K562 (cell line): ENCODE results near the gene PIK3C2A.

Experiments
- ZNF766 ChIP-seq: fragments of 200-800 bp; sonication (Bioruptor generic); conservative IDR thresholded peaks from 2 replicates; pipeline ENCODE4 v1.6.1; 2016; ENCODE audit warnings: missing genetic modification characterization, missing compliant biosample characterization
- TF ChIP-seq, protein P1 (sequence below): sonication (generic); formaldehyde crosslinking; IDR thresholded peaks from 2 replicates; pipeline ENCODE4 v1.8.1; 2023; ENCODE audit warnings: mild to moderate bottlenecking, missing genetic modification reagents

DNA sequence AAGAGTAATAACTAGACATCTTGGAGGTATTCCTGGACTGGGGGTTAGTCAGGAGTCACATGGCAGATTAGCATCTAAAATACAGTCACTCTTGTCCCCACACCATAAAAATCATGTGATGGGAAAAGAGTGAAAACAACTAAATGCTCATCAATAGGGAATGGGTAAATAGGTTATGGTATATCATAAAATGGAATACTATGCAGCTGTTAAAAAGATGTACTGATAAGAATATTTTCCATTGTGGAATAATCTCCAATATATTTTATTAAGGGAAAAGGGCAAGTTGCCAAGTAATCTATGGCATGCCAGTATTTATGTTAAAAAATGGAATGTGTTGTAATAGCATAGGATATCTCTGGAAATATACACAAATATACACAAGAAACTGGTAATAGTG is 6.6 kb upstream of the PIK3C2A start:
- TF ChIP-seq, protein P1, sequence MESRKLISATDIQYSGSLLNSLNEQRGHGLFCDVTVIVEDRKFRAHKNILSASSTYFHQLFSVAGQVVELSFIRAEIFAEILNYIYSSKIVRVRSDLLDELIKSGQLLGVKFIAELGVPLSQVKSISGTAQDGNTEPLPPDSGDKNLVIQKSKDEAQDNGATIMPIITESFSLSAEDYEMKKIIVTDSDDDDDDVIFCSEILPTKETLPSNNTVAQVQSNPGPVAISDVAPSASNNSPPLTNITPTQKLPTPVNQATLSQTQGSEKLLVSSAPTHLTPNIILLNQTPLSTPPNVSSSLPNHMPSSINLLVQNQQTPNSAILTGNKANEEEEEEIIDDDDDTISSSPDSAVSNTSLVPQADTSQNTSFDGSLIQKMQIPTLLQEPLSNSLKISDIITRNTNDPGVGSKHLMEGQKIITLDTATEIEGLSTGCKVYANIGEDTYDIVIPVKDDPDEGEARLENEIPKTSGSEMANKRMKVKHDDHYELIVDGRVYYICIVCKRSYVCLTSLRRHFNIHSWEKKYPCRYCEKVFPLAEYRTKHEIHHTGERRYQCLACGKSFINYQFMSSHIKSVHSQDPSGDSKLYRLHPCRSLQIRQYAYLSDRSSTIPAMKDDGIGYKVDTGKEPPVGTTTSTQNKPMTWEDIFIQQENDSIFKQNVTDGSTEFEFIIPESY (CRISPR knock-in tag), result no peak
- no peak for TF ChIP-seq ZNF766 (CRISPR knock-in tag)
